Hippocampal formation (tissue), 2 donors: Measurements from ENCODE around the gene MYO18A.

ENCODE experiments used
- DNase-seq, 2 donors: peaks; one replicate each; lab custom pipeline; 2025; lab: John Stamatoyannopoulos, UW

The MYO18A gene

GRCh38 chr17:29168079-29168758, 12.0 kb downstream of the MYO18A start:
- no peak for DNase-seq

- DNase-seq, result no peak
Observed at GRCh38 chr17:29167393-29168078, 12.7 kb downstream of the MYO18A start.

- DNase-seq, result no peak
Observed at GRCh38 chr17:29166507-29166887, 13.7 kb downstream of the MYO18A start.

GRCh38 chr17:29165800-29166506, 14.2 kb downstream of the MYO18A start:
- DNase-seq, result no peak

GRCh38 chr17:29165261-29165660, 14.9 kb downstream of the MYO18A start:
- no peak for DNase-seq

- DNase-seq, result no peak
Observed at GRCh38 chr17:29163563-29163962, 16.6 kb downstream of the MYO18A start.

GRCh38 chr17:29162909-29163341, 17.3 kb downstream of the MYO18A start:
- DNase-seq, result no peak

GRCh38 chr17:29162082-29162908, 17.9 kb downstream of the MYO18A start:
- DNase-seq, result no peak

GRCh38 chr17:29160253-29160652, 19.9 kb downstream of the MYO18A start:
- DNase-seq, result no peak

- DNase-seq, result no peak
Observed at GRCh38 chr17:29159306-29159860, 20.8 kb downstream of the MYO18A start.

GRCh38 chr17:29158488-29159275, 21.5 kb downstream of the MYO18A start:
- no peak for DNase-seq

- DNase-seq, result peak in 1 of 2 donors; percentile 25
Observed at GRCh38 chr17:29158096-29158487, 22.1 kb downstream of the MYO18A start.

GRCh38 chr17:29157310-29157709, 22.9 kb downstream of the MYO18A start:
- no peak for DNase-seq

- DNase-seq, result no peak
Observed at GRCh38 chr17:29156781-29157180, 23.4 kb downstream of the MYO18A start.

- no peak for DNase-seq
Observed at GRCh38 chr17:29155966-29156338, 24.2 kb downstream of the MYO18A start.

GRCh38 chr17:29155227-29155965, 24.8 kb downstream of the MYO18A start:
- DNase-seq, result no peak

GRCh38 chr17:29154516-29155226, 25.5 kb downstream of the MYO18A start:
- peak; percentile 37 to 43 for DNase-seq

GRCh38 chr17:29151567-29151966, 28.6 kb downstream of the MYO18A start:
- peak; percentile 27 to 30 for DNase-seq

GRCh38 chr17:29150161-29150560, 30.0 kb downstream of the MYO18A start:
- DNase-seq, result no peak
